Neural progenitor cell (in vitro differentiated cells): Measurements from ENCODE around the gene PKD2L1. TPM values are rescaled to one million over a fixed set of nuclear protein-coding genes. Genes with fewer than 3 reads are reported as not detected.
A peak's percentile ranks its signal among the peaks of the same experiment; 100 is the strongest.

ENCODE experiments used
- DNase-seq: peaks from one replicate; pipeline ENCODE4 v3.0.0-alpha.2; 2016; ENCODE audit warnings: low spot score
- H2AFZ ChIP-seq: fragments of 200-600 bp; sonication (generic); replicated peaks from 2 replicates; pipeline ENCODE4 v1.6.1; 2016; ENCODE audit warnings: antibody characterized with exemption
- H3F3A ChIP-seq: fragments of 200-600 bp; sonication (generic); 2 replicates; pipeline ENCODE4 v1.6.1; 2016; ENCODE audit warnings: antibody characterized with exemption, low read depth
- H3K27ac ChIP-seq: fragments of 200-600 bp; sonication (generic); 2 replicates; pipeline ENCODE4 v1.5.1; 2016; ENCODE audit warnings: mild to moderate bottlenecking
- H3K27me3 ChIP-seq: fragments of 200-600 bp; sonication (generic); 2 replicates; pipeline ENCODE4 v1.6.1; 2016; ENCODE audit warnings: mild to moderate bottlenecking, moderate library complexity
- H3K36me3 ChIP-seq: fragments of 200-600 bp; sonication (generic); 2 replicates; pipeline ENCODE4 v1.5.1; 2016
- H3K4me1 ChIP-seq: fragments of 200-600 bp; sonication (generic); 2 replicates; pipeline ENCODE4 v1.6.1; 2016; ENCODE audit warnings: mixed run types
- H3K4me2 ChIP-seq: fragments of 200-600 bp; sonication (generic); 2 replicates; pipeline ENCODE4 v1.6.1; 2016
- H3K4me3 ChIP-seq: fragments of 200-600 bp; sonication (generic); 2 replicates; pipeline ENCODE4 v1.5.1; 2016
- H3K79me2 ChIP-seq: fragments of 200-600 bp; sonication (generic); 2 replicates; pipeline ENCODE4 v1.6.1; 2016; ENCODE audit warnings: low read depth
- H3K9ac ChIP-seq: fragments of 200-600 bp; sonication (generic); 2 replicates; pipeline ENCODE4 v1.6.1; 2016
- H3K9me3 ChIP-seq: fragments of 200-600 bp; sonication (generic); 2 replicates; pipeline ENCODE4 v1.5.1; 2016; ENCODE audit warnings: low read depth
- H4K20me1 ChIP-seq: fragments of 200-600 bp; sonication (generic); 2 replicates; pipeline ENCODE4 v1.6.1; 2016; ENCODE audit warnings: low read depth
- H3K27ac Mint-ChIP-seq: 3 replicates; pipeline ENCODE4 v1.8.0; 2021; ENCODE audit warnings: mixed read lengths
- H3K27me3 Mint-ChIP-seq: 2 replicates; pipeline ENCODE4 v1.8.0; 2022; ENCODE audit warnings: low read depth, mild to moderate bottlenecking, inconsistent platforms, moderate library complexity, mixed read lengths; ENCODE audit not compliant: insufficient read depth
- H3K36me3 Mint-ChIP-seq: 3 replicates; pipeline ENCODE4 v1.8.0; 2021; ENCODE audit warnings: mixed read lengths
- H3K4me1 Mint-ChIP-seq: 3 replicates; pipeline ENCODE4 v1.8.0; 2021; ENCODE audit warnings: mixed read lengths
- H3K4me3 Mint-ChIP-seq: 3 replicates; pipeline ENCODE4 v1.8.0; 2021; ENCODE audit warnings: mild to moderate bottlenecking, moderate library complexity, mixed read lengths
- H3K9me3 Mint-ChIP-seq: 3 replicates; pipeline ENCODE4 v1.8.0; 2020; ENCODE audit warnings: mixed read lengths
- CTCF ChIP-seq: fragments of 200-600 bp; sonication (generic); IDR thresholded peaks from 2 replicates; pipeline ENCODE4 v1.5.1; 2017; ENCODE audit warnings: antibody characterized with exemption, mild to moderate bottlenecking
- EZH2 ChIP-seq: fragments of 200-600 bp; sonication (generic); IDR thresholded peaks from 2 replicates; pipeline ENCODE4 v1.6.1; 2017; ENCODE audit warnings: antibody characterized with exemption, mild to moderate bottlenecking, moderate library complexity
- EZH2phosphoT487 ChIP-seq: fragments of 200-600 bp; sonication (generic); IDR thresholded peaks from 2 replicates; pipeline ENCODE4 v1.6.1; 2017; ENCODE audit warnings: antibody characterized with exemption
- total RNA-seq: library from RNA; depleted of rRNA; stranded (reverse); fragments of >200 nt; gene quantifications from 2 replicates; pipeline ENCODE4 v1.2.3, GENCODE V29; 2015; ENCODE audit warnings: low replicate concordance

The PKD2L1 gene
- total RNA-seq, 1 donor from 2014 or later, result not detected

- Histone ChIP-seq H3K9me3 (no peaks in the 10 kb centered on the region), H2AFZ (no peak overlapping the region), H3K4me3 (no peak overlapping the region), H3K4me1 (peaks cover 5% of the 10 kb centered on the region), H3K4me2 (no peak overlapping the region), H3K36me3 (peaks cover 27% of the 10 kb centered on the region), H3K9ac (no peak overlapping the region), H3K27me3 (no peaks in the 10 kb centered on the region), H3K27ac (peak overlapping the region; percentile 53), H3K79me2 (peaks cover 54% of the 10 kb centered on the region), H4K20me1 (peaks cover 83% of the 10 kb centered on the region), H3F3A (peaks cover 78% of the 10 kb centered on the region)
- peaks cover 63% of the 10 kb centered on the region for H3K36me3 Mint-ChIP-seq
- H3K27me3 Mint-ChIP-seq, result peaks cover 7% of the 10 kb centered on the region
- no peak for DNase-seq
- no peaks in the 10 kb centered on the region for H3K9me3 Mint-ChIP-seq
- H3K4me1 Mint-ChIP-seq, result peaks cover 47% of the 10 kb centered on the region
- H3K27ac Mint-ChIP-seq, result no peak overlapping the region
- H3K4me3 Mint-ChIP-seq, result no peak overlapping the region
- no peak for TF ChIP-seq EZH2
- TF ChIP-seq EZH2phosphoT487, result no peak
- no peak for TF ChIP-seq CTCF
These were observed 30.2 kb upstream of the PKD2L1 start for GRCh38 chr10:100360234-100360633.

GRCh38 chr10:100359529-100360150 is 29.6 kb upstream of the PKD2L1 start:
- Histone ChIP-seq H3K27ac (peak overlapping the region; percentile 53), H3K9me3 (no peaks in the 10 kb centered on the region), H3F3A (peaks cover 76% of the 10 kb centered on the region), H3K4me3 (no peak overlapping the region), H3K9ac (no peak overlapping the region), H2AFZ (no peak overlapping the region), H3K4me1 (peaks cover 5% of the 10 kb centered on the region), H3K36me3 (peaks cover 27% of the 10 kb centered on the region), H3K4me2 (no peak overlapping the region), H4K20me1 (peaks cover 89% of the 10 kb centered on the region), H3K79me2 (peaks cover 60% of the 10 kb centered on the region), H3K27me3 (no peaks in the 10 kb centered on the region)
- peak overlapping the region; percentile 7 for H3K27ac Mint-ChIP-seq
- no peak for DNase-seq
- no peak overlapping the region for H3K4me3 Mint-ChIP-seq
- TF ChIP-seq EZH2phosphoT487, result no peak
- TF ChIP-seq EZH2, result no peak
- no peak for TF ChIP-seq CTCF
- peaks cover 9% of the 10 kb centered on the region for H3K27me3 Mint-ChIP-seq
- H3K36me3 Mint-ChIP-seq, result peaks cover 69% of the 10 kb centered on the region
- H3K4me1 Mint-ChIP-seq, result peaks cover 46% of the 10 kb centered on the region
- H3K9me3 Mint-ChIP-seq, result no peaks in the 10 kb centered on the region

- Mint-ChIP-seq H3K4me3 (peak overlapping the region; percentile 5), H3K4me1 (peaks cover 43% of the 10 kb centered on the region), H3K27me3 (peaks cover 9% of the 10 kb centered on the region), H3K27ac (peak overlapping the region; percentile 7), H3K9me3 (no peaks in the 10 kb centered on the region), H3K36me3 (peaks cover 74% of the 10 kb centered on the region)
- TF ChIP-seq EZH2 (no peak), EZH2phosphoT487 (no peak), CTCF (no peak)
- no peak overlapping the region for H3K9ac ChIP-seq
- H3K4me2 ChIP-seq, result no peak overlapping the region
- peaks cover 76% of the 10 kb centered on the region for H3F3A ChIP-seq
- peaks cover 90% of the 10 kb centered on the region for H4K20me1 ChIP-seq
- H2AFZ ChIP-seq, result no peak overlapping the region
- H3K4me3 ChIP-seq, result no peak overlapping the region
- H3K4me1 ChIP-seq, result peaks cover 5% of the 10 kb centered on the region
- H3K79me2 ChIP-seq, result peaks cover 66% of the 10 kb centered on the region
- H3K27me3 ChIP-seq, result no peaks in the 10 kb centered on the region
- no peak for DNase-seq
- no peaks in the 10 kb centered on the region for H3K9me3 ChIP-seq
- H3K36me3 ChIP-seq, result peaks cover 27% of the 10 kb centered on the region
- H3K27ac ChIP-seq, result no peak overlapping the region
These were observed 29.0 kb upstream of the PKD2L1 start for GRCh38 chr10:100359030-100359432.
